ENCODE measurements around the gene SCAP. TPM values are rescaled to one million over a fixed set of nuclear protein-coding genes. Genes with fewer than 3 reads are reported as not detected.

The SCAP gene
- total and polyA plus RNA-seq, 2 of the 13 experiments (the other 11 are each of a cell fraction or from before 2014, with no cell fraction given), result 40.4 to 53.3 TPM

DNA sequence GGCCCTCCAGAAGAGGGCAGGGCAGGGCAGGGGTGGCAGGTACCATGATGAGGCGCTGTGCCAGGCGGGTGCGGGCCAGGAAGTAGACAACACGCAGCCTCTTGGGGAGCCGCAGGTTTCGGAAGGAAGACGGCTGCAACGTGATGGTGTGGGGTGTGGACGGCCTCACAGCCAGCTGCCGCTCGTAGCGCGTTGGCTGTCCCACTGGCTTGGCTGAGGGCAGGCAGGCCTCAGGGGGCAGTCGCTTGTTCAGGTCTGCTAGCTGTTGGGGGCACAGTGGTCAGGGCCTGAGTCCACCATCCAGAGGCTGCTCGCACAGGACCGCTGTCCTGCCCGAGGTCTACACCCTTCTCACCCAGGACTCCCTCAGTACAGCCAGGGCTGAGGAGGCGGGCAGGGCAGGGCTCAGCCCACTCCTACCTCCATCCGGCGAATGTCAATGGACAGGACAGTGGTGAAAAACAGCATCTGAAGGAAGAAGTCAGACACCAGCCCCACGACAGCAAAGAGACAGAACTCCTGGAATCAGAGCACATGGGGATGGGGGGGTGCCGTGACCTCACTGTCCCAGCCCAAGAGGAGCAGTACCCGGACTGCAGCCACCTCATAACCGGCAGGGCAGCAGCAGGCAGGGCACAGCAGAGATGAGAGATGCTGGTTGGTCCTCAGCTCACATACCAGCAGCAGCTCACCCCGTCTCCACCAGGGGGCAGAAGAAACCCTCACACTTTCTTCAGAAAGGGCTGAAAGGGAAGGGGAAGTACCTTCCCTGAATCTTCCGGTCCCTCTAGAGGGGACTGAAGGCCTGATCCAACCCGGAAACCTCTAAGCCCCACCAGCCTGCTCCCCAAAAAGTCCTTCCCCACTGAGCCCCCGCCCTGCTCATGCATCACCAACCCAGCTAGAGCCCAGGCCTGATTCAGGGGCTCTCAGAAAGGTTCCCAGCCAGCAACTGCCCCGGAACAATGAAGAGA lies 54.9 kb downstream of the SCAP start (continued):
- TF ChIP-seq, protein P1, sequence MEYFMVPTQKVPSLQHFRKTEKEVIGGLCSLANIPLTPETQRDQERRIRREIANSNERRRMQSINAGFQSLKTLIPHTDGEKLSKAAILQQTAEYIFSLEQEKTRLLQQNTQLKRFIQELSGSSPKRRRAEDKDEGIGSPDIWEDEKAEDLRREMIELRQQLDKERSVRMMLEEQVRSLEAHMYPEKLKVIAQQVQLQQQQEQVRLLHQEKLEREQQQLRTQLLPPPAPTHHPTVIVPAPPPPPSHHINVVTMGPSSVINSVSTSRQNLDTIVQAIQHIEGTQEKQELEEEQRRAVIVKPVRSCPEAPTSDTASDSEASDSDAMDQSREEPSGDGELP (IDR thresholded peaks at IDR 0.05; ENCODE audit: borderline replicate concordance, low read depth), result no peak
- TF ChIP-seq, protein P2, sequence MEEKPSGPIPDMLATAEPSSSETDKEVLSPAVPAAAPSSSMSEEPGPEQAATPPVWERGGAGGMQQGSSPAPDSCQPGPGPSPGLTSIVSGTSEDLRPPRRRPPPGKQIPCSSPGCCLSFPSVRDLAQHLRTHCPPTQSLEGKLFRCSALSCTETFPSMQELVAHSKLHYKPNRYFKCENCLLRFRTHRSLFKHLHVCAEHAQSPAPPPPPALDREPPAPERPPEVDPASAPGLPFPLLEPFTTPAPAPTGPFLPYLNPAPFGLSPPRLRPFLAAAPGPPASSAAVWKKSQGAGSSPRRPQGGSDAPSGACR (CRISPR knock-in tag; IDR thresholded peaks at IDR 0.05), result no peak
- TF ChIP-seq ZNF430 (CRISPR knock-in tag; IDR thresholded peaks at IDR 0.05) (no peak), ZNF839 (CRISPR knock-in tag; IDR thresholded peaks at IDR 0.05; ENCODE audit: borderline replicate concordance) (no peak), RBFOX2 (IDR thresholded peaks at IDR 0.05; ENCODE audit: low read depth, low read length) (no peak), BHLHE40 (IDR thresholded peaks at IDR 0.05; ENCODE audit: low read length) (peak; percentile 65), KDM3A (CRISPR knock-in tag; IDR thresholded peaks at IDR 0.05; ENCODE audit: low read depth) (no peak), ZNF644 (CRISPR knock-in tag; IDR thresholded peaks at IDR 0.05; ENCODE audit: low read depth) (no peak), ZNF441 (CRISPR knock-in tag; IDR thresholded peaks at IDR 0.05; ENCODE audit: borderline replicate concordance) (no peak), SMC3 (IDR thresholded peaks at IDR 0.05; ENCODE audit: low read length) (peak; percentile 86), POLR2AphosphoS2 (IDR thresholded peaks at IDR 0.05; ENCODE audit: low read depth, low read length) (no peak), MTF1 (CRISPR knock-in tag; IDR thresholded peaks at IDR 0.05) (no peak), SYNCRIP (IDR thresholded peaks at IDR 0.05; ENCODE audit: insufficient read depth, low read depth, low read length) (no peak), ZSCAN12 (CRISPR knock-in tag; IDR thresholded peaks at IDR 0.05) (no peak), ZKSCAN1 (IDR thresholded peaks at IDR 0.05; ENCODE audit: low read length) (no peak), TRIM24 (CRISPR knock-in tag; IDR thresholded peaks at IDR 0.05) (no peak), FOXO1 (CRISPR knock-in tag; IDR thresholded peaks at IDR 0.05) (no peak), SALL1 (CRISPR knock-in tag; IDR thresholded peaks at IDR 0.05) (peak; percentile 14; the same call in 1 of the 2 replicates), EED (CRISPR knock-in tag; IDR thresholded peaks at IDR 0.05) (no peak), CHCHD3 (CRISPR knock-in tag; IDR thresholded peaks at IDR 0.05) (no peak)
- TF ChIP-seq, protein P3, sequence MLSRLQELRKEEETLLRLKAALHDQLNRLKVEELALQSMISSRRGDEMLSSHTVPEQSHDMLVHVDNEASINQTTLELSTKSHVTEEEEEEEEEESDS (CRISPR knock-in tag; IDR thresholded peaks at IDR 0.05; ENCODE audit: borderline replicate concordance), result no peak
- TF ChIP-seq, protein P4, sequence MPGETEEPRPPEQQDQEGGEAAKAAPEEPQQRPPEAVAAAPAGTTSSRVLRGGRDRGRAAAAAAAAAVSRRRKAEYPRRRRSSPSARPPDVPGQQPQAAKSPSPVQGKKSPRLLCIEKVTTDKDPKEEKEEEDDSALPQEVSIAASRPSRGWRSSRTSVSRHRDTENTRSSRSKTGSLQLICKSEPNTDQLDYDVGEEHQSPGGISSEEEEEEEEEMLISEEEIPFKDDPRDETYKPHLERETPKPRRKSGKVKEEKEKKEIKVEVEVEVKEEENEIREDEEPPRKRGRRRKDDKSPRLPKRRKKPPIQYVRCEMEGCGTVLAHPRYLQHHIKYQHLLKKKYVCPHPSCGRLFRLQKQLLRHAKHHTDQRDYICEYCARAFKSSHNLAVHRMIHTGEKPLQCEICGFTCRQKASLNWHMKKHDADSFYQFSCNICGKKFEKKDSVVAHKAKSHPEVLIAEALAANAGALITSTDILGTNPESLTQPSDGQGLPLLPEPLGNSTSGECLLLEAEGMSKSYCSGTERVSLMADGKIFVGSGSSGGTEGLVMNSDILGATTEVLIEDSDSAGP (CRISPR knock-in tag; IDR thresholded peaks at IDR 0.05; ENCODE audit: borderline replicate concordance), result 0 out of 2 replicates have a peak, but pooled peaks have one; percentile 44
- TF ChIP-seq, protein P5, sequence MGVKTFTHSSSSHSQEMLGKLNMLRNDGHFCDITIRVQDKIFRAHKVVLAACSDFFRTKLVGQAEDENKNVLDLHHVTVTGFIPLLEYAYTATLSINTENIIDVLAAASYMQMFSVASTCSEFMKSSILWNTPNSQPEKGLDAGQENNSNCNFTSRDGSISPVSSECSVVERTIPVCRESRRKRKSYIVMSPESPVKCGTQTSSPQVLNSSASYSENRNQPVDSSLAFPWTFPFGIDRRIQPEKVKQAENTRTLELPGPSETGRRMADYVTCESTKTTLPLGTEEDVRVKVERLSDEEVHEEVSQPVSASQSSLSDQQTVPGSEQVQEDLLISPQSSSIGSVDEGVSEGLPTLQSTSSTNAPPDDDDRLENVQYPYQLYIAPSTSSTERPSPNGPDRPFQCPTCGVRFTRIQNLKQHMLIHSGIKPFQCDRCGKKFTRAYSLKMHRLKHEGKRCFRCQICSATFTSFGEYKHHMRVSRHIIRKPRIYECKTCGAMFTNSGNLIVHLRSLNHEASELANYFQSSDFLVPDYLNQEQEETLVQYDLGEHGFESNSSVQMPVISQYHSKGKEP (CRISPR knock-in tag; IDR thresholded peaks at IDR 0.05), result no peak
- TF ChIP-seq, protein P6, sequence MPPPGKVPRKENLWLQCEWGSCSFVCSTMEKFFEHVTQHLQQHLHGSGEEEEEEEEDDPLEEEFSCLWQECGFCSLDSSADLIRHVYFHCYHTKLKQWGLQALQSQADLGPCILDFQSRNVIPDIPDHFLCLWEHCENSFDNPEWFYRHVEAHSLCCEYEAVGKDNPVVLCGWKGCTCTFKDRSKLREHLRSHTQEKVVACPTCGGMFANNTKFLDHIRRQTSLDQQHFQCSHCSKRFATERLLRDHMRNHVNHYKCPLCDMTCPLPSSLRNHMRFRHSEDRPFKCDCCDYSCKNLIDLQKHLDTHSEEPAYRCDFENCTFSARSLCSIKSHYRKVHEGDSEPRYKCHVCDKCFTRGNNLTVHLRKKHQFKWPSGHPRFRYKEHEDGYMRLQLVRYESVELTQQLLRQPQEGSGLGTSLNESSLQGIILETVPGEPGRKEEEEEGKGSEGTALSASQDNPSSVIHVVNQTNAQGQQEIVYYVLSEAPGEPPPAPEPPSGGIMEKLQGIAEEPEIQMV (CRISPR knock-in tag; IDR thresholded peaks at IDR 0.05; ENCODE audit: low read depth), result no peak

All from HepG2 (cell line).